Measurements from ENCODE around the gene TMEM131L. TPM values are rescaled to one million over a fixed set of nuclear protein-coding genes. Genes with fewer than 3 reads are reported as not detected.

TMEM131L gene
- total RNA-seq, 2 experiments from 2014 or later: 51.8 to 57.2 TPM

GRCh38 chr4:153622778-153623240, 156.6 kb downstream of the TMEM131L start:
- H3K36me3 Mint-ChIP-seq: peaks cover 31% of the 10 kb centered on the region
- H3K27ac Mint-ChIP-seq: no peak overlapping the region
- H3K4me3 Mint-ChIP-seq: no peak overlapping the region
- peaks cover 8% of the 10 kb centered on the region for H3K4me1 Mint-ChIP-seq
- no peak for ATAC-seq (ENCODE audit: low read depth)
- POLR2A ChIA-PET: no interaction called here
- DNase-seq: no peak
- H3K27me3 Mint-ChIP-seq: no peaks in the 10 kb centered on the region
- H3K9me3 Mint-ChIP-seq: no peaks in the 10 kb centered on the region

DNA sequence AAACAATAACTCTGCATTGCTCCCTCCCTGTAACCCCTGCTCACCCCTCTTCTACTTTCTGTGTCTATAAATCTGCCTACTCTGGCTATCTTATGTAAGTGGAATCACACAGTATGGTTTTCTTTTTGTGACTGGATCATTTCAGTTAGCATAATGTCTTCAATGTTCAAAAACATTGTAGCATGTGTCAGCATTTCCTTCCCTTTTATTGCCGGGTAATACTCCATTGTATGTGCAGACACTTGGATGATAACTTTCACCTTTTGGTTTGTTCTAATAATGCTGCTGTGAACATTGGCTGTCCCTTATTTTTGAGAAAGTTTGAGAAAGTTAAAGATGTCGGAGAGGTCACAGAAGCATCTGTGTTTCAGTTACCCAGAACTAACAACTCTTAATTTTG, 157.3 kb downstream of the TMEM131L start:
- Mint-ChIP-seq H3K27ac (peak overlapping the region; percentile 68), H3K4me1 (peaks cover 8% of the 10 kb centered on the region), H3K9me3 (no peaks in the 10 kb centered on the region), H3K27me3 (no peaks in the 10 kb centered on the region), H3K4me3 (no peak overlapping the region), H3K36me3 (peaks cover 31% of the 10 kb centered on the region)
- POLR2A ChIA-PET: no interaction called here
- DNase-seq: no peak
- ATAC-seq (ENCODE audit: low read depth): no peak

DNA sequence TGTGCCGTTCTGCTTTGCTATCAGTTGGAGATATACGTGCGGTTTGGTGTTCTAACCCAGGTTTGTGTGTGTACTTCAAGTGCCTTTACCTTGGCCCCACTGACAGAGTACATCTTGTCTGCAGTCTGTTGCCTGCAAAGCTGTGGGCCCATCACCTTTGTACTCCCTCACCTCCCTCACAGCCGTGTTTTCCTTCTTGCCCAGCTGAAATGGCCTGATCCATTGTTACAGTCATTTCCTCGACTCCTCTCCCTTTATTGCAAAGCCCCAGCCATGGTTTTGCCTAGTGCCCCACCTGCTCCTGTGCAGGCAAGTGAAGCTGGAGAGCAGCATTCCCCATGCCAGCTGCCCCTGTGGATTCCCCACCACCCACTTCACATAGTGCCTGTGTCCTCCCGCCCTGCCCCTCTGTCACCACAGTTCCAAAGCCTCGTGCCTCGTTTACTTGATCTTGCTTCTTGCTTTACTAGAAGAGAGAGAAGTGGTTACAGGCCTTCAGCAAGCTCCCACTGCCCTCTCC, 162.7 kb downstream of the TMEM131L start:
- ATAC-seq (ENCODE audit: low read depth): no peak
- peaks cover 44% of the 10 kb centered on the region for H3K36me3 Mint-ChIP-seq
- no peak overlapping the region for H3K4me3 Mint-ChIP-seq
- no peaks in the 10 kb centered on the region for H3K9me3 Mint-ChIP-seq
- H3K4me1 Mint-ChIP-seq: peaks cover 2% of the 10 kb centered on the region
- POLR2A ChIA-PET: no interaction called here
- H3K27me3 Mint-ChIP-seq: no peaks in the 10 kb centered on the region
- DNase-seq: no peak
- no peak overlapping the region for H3K27ac Mint-ChIP-seq

- ATAC-seq (ENCODE audit: low read depth) (no peak), DNase-seq (no peak)
- peaks cover 49% of the 10 kb centered on the region for H3K36me3 Mint-ChIP-seq
- POLR2A ChIA-PET: no interaction called here
- no peak overlapping the region for H3K27ac Mint-ChIP-seq
- H3K4me3 Mint-ChIP-seq: no peak overlapping the region
- H3K27me3 Mint-ChIP-seq: no peaks in the 10 kb centered on the region
- H3K4me1 Mint-ChIP-seq: peaks cover 2% of the 10 kb centered on the region
- H3K9me3 Mint-ChIP-seq: no peaks in the 10 kb centered on the region
These were observed 163.6 kb downstream of the TMEM131L start for GRCh38 chr4:153629776-153630175.

DNA sequence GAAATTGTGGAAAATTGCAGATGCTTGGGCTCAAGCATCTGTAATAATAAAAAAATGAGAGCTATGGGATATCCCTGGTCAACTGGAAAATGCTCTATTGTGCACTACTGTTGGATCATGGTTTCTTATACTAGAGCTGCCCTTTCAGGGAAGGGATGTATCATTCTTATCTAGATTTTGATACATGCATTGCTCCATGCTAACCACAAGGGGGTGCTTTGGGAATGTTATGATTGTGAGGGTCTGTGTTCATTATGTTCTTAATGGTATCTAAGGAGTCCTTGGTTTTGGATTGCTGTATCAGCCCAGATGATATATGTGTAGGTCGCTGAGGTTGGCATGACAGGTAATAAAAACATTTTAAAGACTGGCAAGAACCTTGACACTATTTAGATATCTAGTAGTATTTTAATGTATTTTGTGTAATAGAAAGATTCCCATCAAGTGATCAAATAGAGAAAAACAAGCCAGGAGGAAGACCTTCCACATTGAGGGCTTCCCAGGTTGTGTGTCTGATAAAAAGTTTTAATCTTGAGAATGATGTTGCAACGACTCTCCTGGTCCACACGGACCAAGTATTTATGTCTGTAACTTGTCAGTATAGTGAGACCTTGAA, 168.7 kb downstream of the TMEM131L start:
- DNase-seq: no peak
- Mint-ChIP-seq H3K4me3 (no peak overlapping the region), H3K27ac (no peak overlapping the region), H3K9me3 (no peaks in the 10 kb centered on the region), H3K4me1 (peaks cover 2% of the 10 kb centered on the region), H3K36me3 (peaks cover 35% of the 10 kb centered on the region), H3K27me3 (no peaks in the 10 kb centered on the region)
- no peak for ATAC-seq (ENCODE audit: low read depth)
- POLR2A ChIA-PET: no interaction called here

DNA sequence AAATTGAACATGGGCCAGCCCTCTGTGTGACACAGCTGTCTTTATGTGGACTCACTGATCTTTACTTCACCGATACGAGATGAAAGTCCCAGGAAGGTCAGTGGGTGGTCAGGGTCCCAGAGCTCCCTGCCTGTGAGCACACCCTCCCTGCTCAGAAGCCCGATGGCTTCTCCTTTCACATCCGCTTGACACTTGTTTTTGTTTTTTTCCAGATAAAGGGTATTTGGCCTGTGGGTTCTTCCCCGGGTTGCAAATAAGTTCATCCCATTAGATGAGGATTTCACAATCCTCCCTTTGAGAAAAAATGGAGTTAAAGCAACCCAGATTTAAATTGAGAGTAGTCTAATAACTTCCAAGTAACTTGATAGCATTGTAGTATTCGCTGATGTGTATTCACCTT, 169.7 kb downstream of the TMEM131L start:
- H3K36me3 Mint-ChIP-seq: peaks cover 26% of the 10 kb centered on the region
- DNase-seq: no peak
- POLR2A ChIA-PET: no interaction called here
- H3K27ac Mint-ChIP-seq: no peak overlapping the region
- no peak overlapping the region for H3K4me3 Mint-ChIP-seq
- H3K27me3 Mint-ChIP-seq: no peaks in the 10 kb centered on the region
- H3K9me3 Mint-ChIP-seq: no peaks in the 10 kb centered on the region
- peaks cover 2% of the 10 kb centered on the region for H3K4me1 Mint-ChIP-seq
- ATAC-seq (ENCODE audit: low read depth): no peak

DNA sequence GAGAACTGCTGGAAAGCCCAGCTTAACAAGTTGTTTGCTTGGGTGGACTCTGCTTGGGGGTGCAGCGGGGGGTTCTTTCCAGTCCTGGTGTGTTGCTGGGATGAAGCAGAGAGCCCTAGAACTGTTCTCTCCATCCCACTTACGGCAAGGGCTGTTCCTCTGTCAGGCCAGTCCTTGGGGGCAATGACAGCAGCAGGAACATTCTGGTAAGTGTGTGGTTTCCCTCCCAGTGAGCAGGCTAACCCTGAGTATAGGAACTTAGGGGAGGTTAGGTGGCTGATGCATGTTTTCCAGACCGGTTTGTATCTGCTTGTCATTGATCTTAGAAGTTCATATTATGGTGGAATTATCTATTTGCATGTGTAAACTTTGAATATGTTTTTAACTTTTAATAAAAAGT, 171.0 kb downstream of the TMEM131L start:
- H3K9me3 Mint-ChIP-seq: no peaks in the 10 kb centered on the region
- peaks cover 23% of the 10 kb centered on the region for H3K36me3 Mint-ChIP-seq
- H3K4me1 Mint-ChIP-seq: peaks cover 6% of the 10 kb centered on the region
- POLR2A ChIA-PET: no interaction called here
- no peaks in the 10 kb centered on the region for H3K27me3 Mint-ChIP-seq
- ATAC-seq (ENCODE audit: low read depth) (no peak), DNase-seq (no peak)
- no peak overlapping the region for H3K4me3 Mint-ChIP-seq
- no peak overlapping the region for H3K27ac Mint-ChIP-seq

- Mint-ChIP-seq H3K27me3 (no peaks in the 10 kb centered on the region), H3K27ac (no peak overlapping the region), H3K36me3 (peaks cover 19% of the 10 kb centered on the region), H3K9me3 (no peaks in the 10 kb centered on the region), H3K4me1 (peaks cover 7% of the 10 kb centered on the region), H3K4me3 (no peak overlapping the region)
- POLR2A ChIA-PET: no interaction called here
- DNase-seq (no peak), ATAC-seq (ENCODE audit: low read depth) (no peak)
These were observed 171.9 kb downstream of the TMEM131L start for GRCh38 chr4:153638011-153638410.

DNA sequence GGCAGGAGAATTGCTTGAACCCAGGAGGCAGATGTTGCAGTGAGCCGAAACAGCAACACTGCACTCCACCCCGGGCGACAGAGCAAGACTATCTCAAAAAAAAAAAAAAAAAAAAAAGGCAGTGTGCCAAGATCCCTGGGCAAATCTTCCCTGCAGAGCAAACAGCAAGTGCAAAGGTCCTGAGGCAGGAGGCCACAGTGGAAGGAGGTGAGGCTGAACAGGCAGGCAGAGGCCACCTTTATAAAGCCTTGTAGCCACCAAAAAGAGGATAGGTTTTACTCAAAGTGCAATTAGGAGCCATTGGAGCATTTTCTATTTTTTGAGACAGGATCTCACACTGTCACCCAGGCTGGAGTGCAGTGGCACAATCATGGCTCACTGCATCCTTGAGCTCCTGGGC, 172.8 kb downstream of the TMEM131L start:
- ATAC-seq (ENCODE audit: low read depth) (no peak), DNase-seq (no peak)
- Mint-ChIP-seq H3K4me3 (no peak overlapping the region), H3K27me3 (no peaks in the 10 kb centered on the region), H3K27ac (no peak overlapping the region), H3K4me1 (peaks cover 10% of the 10 kb centered on the region), H3K36me3 (peaks cover 15% of the 10 kb centered on the region), H3K9me3 (no peaks in the 10 kb centered on the region)
- POLR2A ChIA-PET: no interaction called here

DNA sequence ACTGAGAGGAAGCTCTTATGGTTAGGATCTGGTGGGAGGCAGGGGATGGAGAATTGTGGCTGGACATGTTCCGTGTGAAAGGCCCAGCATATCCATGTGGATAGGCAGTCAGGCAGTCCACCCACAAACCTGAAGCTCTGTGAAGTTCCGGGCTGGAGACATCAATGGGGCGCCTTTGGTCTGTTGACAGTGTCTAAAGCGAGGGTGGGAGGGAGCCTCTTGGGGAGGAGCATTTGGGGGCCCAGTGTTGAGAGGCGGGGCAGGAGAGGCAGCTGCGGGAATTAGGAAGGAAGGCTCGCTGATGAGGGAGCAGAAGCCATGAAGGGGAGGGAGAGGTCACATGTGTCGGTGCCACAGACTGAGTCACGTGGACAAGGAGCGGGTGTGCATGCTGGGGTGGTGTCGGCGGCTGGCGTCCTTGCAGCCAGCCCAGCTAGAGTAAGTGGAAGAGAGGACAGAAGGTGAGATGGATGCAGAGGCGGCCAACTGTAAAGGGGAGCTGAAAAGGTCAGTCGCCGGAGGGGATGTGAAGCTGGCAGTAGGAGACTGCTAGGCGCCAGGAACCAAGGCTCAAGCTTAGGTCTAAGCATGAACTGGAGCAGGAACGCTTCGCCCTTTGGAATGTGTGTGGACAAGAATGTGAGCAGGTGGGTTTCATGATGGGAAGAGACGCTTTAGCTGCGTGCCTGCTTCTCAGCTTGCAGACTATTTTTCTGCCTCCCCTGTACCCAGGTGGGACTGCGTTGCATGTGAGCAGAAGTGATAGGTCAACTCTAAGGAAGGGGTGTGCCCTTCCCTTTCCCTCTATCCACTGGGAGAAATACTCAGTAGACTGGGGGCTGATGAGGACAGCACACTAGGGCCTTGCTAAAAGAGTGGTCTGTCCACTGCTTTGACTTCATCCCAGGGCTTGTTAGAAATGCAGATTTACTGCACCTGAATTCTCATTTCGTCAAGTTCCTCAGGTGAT, 174.0 kb downstream of the TMEM131L start:
- Mint-ChIP-seq H3K4me3 (no peak overlapping the region), H3K9me3 (peaks cover 1% of the 10 kb centered on the region), H3K27me3 (no peaks in the 10 kb centered on the region), H3K4me1 (peaks cover 10% of the 10 kb centered on the region), H3K27ac (no peak overlapping the region), H3K36me3 (peaks cover 10% of the 10 kb centered on the region)
- no peak for DNase-seq
- POLR2A ChIA-PET: no interaction called here
- no peak for ATAC-seq (ENCODE audit: low read depth)

- H3K4me1 Mint-ChIP-seq: peaks cover 10% of the 10 kb centered on the region
- DNase-seq: no peak
- H3K36me3 Mint-ChIP-seq: peaks cover 2% of the 10 kb centered on the region
- POLR2A ChIA-PET: no interaction called here
- no peak for ATAC-seq (ENCODE audit: low read depth)
- H3K9me3 Mint-ChIP-seq: peaks cover 1% of the 10 kb centered on the region
- H3K27ac Mint-ChIP-seq: no peak overlapping the region
- H3K27me3 Mint-ChIP-seq: no peaks in the 10 kb centered on the region
- H3K4me3 Mint-ChIP-seq: no peak overlapping the region
These were observed 175.4 kb downstream of the TMEM131L start for GRCh38 chr4:153641532-153641931.

GRCh38 chr4:153643406-153644383, 177.5 kb downstream of the TMEM131L start:
- Mint-ChIP-seq H3K4me1 (peaks cover 17% of the 10 kb centered on the region), H3K36me3 (peaks cover 1% of the 10 kb centered on the region), H3K27ac (peak overlapping the region; percentile 57), H3K4me3 (no peak overlapping the region), H3K9me3 (peaks cover 1% of the 10 kb centered on the region), H3K27me3 (no peaks in the 10 kb centered on the region)
- ATAC-seq (ENCODE audit: low read depth) (peak; percentile 89), DNase-seq (no peak)
- POLR2A ChIA-PET: interaction anchor here (0.7 to 1.2 kb wide), 3 partner anchors 8 to 298 kb away, joined by 3 to 6 read pairs (median 3); partner anchors contain the start of gene TMEM131L

GRCh38 chr4:153645183-153645582, 179.0 kb downstream of the TMEM131L start:
- DNase-seq: no peak
- Mint-ChIP-seq H3K27ac (no peak overlapping the region), H3K36me3 (peaks cover 1% of the 10 kb centered on the region), H3K9me3 (peaks cover 1% of the 10 kb centered on the region), H3K4me1 (peaks cover 17% of the 10 kb centered on the region), H3K27me3 (no peaks in the 10 kb centered on the region), H3K4me3 (no peak overlapping the region)
- no peak for ATAC-seq (ENCODE audit: low read depth)
- POLR2A ChIA-PET: no interaction called here
